SJCRH30 (cell line): ENCODE data around the gene FOSL2. TPM values are rescaled to one million over a fixed set of nuclear protein-coding genes. Genes with fewer than 3 reads are reported as not detected.

Experiments used
- DNase-seq, 2 experiments: peaks; one replicate each; pipeline ENCODE4 v3.0.0-alpha.2; 2015 to 2020
- H3K27ac ChIP-seq: fragments of 250-450 bp; sonication (Bioruptor Pico); 2 replicates; pipeline ENCODE4 v1.5.1; 2020; ENCODE audit warnings: mild to moderate bottlenecking, moderate library complexity
- H3K27me3 ChIP-seq: fragments of 250-450 bp; sonication (Bioruptor Pico); 2 replicates; pipeline ENCODE4 v1.5.1; 2020; ENCODE audit warnings: mild to moderate bottlenecking, moderate library complexity
- H3K36me3 ChIP-seq: fragments of 250-450 bp; sonication (Bioruptor Pico); 2 replicates; pipeline ENCODE4 v1.5.1; 2020; ENCODE audit warnings: mild to moderate bottlenecking, moderate library complexity
- H3K4me1 ChIP-seq: fragments of 250-450 bp; sonication (Bioruptor Pico); 2 replicates; pipeline ENCODE4 v1.5.1; 2020; ENCODE audit warnings: mild to moderate bottlenecking, moderate library complexity
- H3K4me3 ChIP-seq: fragments of 250-450 bp; sonication (Bioruptor Pico); 2 replicates; pipeline ENCODE4 v1.5.1; 2020; ENCODE audit warnings: mild to moderate bottlenecking, moderate library complexity
- H3K9me3 ChIP-seq: fragments of 250-450 bp; sonication (Bioruptor Pico); replicated peaks from 2 replicates; pipeline ENCODE4 v1.5.1; 2020; ENCODE audit warnings: mild to moderate bottlenecking, moderate library complexity
- total RNA-seq: library from RNA; depleted of rRNA; stranded (reverse); fragments of >200 nt; shearing (Covaris generic); gene quantifications from 2 replicates; pipeline ENCODE4 v1.2.3, GENCODE V29; 2014

Gene FOSL2
- total RNA-seq, 1 experiment from 2014 or later: 30.7 TPM

DNA sequence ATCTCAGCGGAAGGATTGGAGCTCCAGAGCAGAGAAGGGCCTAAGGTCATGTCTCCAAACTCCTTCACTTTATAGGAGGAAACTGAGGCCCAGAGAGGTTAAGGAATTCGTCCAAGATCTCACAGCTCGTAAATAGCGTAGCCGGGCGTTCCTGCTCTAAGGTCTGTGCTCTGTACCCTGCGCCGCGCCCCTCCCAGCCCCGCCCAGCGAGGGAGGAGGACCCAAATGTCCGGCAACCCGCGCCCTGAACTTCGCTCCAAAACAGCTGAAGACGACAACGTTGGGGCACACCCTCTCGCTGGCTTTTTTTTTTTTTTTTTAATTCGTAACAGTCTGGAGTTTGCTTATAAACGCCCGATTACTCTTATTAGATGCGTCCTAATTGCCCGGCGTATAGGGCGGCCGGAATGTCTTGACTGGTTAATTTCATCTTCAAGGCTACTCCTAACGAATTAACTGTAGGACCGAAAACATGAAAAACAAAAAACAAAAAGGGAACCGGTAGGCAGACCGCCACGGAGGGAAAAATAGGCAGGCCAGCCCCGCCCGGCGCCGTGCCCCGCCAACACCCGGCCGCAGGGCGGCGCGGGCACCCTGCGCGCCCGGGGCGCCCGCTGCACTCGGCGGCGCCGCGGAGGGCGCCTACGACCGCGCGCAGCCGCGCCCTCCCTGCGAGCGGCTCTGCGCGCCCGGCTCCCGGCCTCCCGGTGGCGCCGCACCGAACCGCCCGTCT lies 928 bp upstream of the FOSL2 start:
- peaks cover 11% of the 10 kb centered on the region for H3K4me1 ChIP-seq
- peak overlapping the region; percentile 87 for H3K27ac ChIP-seq
- DNase-seq: peak; percentile 91 to 92
- peak overlapping the region; percentile 75 for H3K4me3 ChIP-seq
- no peaks in the 10 kb centered on the region for H3K27me3 ChIP-seq
- H3K9me3 ChIP-seq: no peaks in the 10 kb centered on the region
- H3K36me3 ChIP-seq: no peaks in the 10 kb centered on the region

DNA sequence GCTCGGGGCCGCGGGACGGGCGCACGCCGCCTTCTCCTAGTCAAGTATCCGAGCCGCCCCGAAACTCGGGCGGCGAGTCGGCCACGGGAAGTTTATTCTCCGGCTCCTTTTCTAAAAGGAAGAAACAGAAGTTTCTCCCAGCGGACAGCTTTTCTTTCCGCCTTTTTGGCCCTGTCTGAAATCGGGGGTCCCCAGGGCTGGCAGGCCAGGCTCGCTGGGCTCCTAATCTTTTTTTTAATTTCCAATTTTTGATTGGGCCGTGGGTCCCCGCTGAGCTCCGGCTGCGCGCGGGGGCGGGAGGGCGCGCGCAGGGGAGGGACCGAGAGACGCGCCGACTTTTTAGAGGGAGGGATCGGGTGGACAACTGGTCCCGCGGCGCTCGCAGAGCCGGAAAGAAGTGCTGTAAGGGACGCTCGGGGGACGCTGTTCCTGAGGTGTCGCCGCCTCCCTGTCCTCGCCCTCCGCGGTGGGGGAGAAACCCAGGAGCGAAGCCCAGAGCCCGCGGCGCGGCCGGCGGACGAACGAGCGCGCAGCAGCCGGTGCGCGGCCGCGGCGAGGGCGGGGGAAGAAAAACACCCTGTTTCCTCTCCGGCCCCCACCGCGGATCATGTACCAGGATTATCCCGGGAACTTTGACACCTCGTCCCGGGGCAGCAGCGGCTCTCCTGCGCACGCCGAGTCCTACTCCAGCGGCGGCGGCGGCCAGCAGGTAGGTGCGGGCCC lies 617 bp downstream of the FOSL2 start:
- DNase-seq: peak; percentile 80 to 82
- Histone ChIP-seq H3K36me3 (no peaks in the 10 kb centered on the region), H3K4me1 (peaks cover 21% of the 10 kb centered on the region), H3K27me3 (no peaks in the 10 kb centered on the region), H3K27ac (peak overlapping the region; percentile 87), H3K4me3 (peak overlapping the region; percentile 75), H3K9me3 (no peaks in the 10 kb centered on the region)

DNA sequence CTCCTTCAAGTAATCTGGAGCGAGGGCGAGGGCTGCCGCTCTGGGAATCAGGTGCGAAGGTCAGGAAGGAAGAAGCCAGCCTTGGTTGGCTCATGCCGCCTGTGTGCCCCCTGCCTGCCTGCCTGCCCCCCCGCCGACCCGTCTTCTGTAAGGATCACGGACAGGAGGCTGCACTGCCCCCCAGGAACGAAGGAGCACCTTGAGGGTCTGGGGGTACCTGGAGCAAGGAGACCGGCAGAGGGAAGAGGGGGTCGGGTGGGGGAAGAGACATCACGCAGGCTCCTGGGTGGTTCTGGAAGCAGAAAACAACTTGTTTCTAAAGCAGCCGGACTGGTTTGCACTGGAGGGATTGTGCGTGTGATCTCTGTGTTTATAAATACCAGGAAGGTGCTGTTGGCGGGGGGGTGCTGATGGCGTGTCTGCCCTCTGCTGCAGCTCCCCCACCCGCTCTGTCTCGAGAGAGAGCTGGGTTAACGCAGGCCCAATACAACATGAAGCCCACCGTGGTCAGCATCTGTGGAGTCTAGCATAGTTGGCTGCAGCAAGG lies 1.7 kb downstream of the FOSL2 start:
- H3K36me3 ChIP-seq: peaks cover 4% of the 10 kb centered on the region
- H3K27me3 ChIP-seq: no peaks in the 10 kb centered on the region
- H3K27ac ChIP-seq: peak overlapping the region; percentile 68; the same call in 1 of the 2 replicates
- peak overlapping the region; percentile 75 for H3K4me3 ChIP-seq
- H3K9me3 ChIP-seq: no peaks in the 10 kb centered on the region
- peak; percentile 45 to 46 for DNase-seq
- peaks cover 24% of the 10 kb centered on the region for H3K4me1 ChIP-seq

DNA sequence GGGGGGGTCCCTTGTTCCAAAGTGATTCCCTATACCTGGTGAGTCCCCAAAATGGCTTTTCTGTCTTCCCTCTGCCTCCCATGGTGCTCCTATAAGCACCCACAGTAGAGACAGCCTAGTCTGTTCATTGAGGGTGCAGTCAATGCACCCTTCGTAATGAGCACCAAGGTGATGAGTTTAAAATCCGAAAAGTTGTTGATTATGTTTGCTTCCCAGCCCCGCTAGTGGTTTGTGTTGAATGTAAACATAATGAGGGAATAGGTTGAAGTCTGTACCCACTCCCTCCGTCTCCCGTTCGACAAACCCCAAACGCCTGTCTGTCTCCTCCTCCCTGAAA lies 2.3 kb downstream of the FOSL2 start:
- Histone ChIP-seq H3K27ac (peak overlapping the region; percentile 68), H3K4me1 (peaks cover 24% of the 10 kb centered on the region), H3K27me3 (no peaks in the 10 kb centered on the region), H3K9me3 (no peaks in the 10 kb centered on the region), H3K36me3 (peaks cover 4% of the 10 kb centered on the region), H3K4me3 (peak overlapping the region; percentile 75)
- no peak for DNase-seq

DNA sequence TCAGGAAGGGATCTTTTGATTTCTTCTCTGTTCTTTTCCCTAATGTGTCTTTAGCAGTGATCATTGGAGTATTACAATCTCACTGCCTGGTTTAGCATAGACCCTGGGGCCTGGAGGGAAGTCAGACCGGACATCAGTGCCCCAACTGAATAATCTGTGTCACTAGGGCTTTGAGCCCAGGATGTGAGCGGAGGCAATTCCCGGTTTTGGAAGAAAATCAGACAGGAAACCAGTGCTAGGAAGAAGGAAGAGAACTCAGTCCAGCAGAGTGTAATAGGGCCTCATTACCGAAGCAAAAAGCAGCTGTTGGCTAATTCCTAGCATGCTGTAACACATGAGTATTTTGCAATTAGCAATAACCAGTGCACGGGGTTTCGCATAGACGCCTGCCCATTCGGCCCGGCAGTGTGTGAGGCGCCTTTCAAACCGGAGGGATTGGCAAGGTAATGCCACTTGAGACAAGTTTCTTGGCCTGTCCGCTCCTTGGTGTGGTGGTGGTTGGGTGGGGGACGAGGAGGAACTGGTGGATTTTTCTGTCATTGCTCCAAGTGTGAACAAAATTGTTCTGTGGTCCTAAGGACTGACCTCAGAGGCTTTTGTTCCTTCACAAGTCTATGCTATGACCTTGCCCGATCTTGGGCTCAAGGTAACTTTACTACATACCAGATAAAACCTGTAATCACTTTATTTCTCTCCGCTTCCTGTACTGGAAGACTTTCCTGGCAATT lies 2.8 kb downstream of the FOSL2 start:
- Histone ChIP-seq H3K4me1 (peaks cover 24% of the 10 kb centered on the region), H3K36me3 (peaks cover 4% of the 10 kb centered on the region), H3K4me3 (peak overlapping the region; percentile 75), H3K9me3 (no peaks in the 10 kb centered on the region), H3K27me3 (no peaks in the 10 kb centered on the region), H3K27ac (peak overlapping the region; percentile 68)
- DNase-seq: peak; percentile 65 to 85

DNA sequence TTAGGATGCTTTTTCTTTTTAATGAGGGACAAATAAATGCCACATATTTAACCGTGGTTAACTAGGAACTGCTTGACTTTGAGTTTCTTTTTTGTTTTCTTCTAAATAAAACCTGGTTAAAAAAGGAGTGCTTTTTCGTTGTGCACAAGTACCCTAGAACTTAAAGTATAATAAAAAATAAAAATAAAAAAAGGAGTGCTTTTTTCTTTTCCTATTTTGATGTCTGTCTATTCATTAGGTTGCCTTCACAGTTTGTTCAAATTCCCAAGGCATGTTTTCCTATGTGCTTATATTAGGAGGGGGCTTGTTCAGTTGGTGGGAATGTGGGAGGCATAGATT lies 4.4 kb downstream of the FOSL2 start:
- Histone ChIP-seq H3K27ac (no peak overlapping the region; the same call in 1 of the 2 replicates), H3K27me3 (no peaks in the 10 kb centered on the region), H3K4me3 (peak overlapping the region; percentile 75), H3K9me3 (no peaks in the 10 kb centered on the region), H3K36me3 (peaks cover 5% of the 10 kb centered on the region), H3K4me1 (peaks cover 24% of the 10 kb centered on the region)
- DNase-seq: no peak

DNA sequence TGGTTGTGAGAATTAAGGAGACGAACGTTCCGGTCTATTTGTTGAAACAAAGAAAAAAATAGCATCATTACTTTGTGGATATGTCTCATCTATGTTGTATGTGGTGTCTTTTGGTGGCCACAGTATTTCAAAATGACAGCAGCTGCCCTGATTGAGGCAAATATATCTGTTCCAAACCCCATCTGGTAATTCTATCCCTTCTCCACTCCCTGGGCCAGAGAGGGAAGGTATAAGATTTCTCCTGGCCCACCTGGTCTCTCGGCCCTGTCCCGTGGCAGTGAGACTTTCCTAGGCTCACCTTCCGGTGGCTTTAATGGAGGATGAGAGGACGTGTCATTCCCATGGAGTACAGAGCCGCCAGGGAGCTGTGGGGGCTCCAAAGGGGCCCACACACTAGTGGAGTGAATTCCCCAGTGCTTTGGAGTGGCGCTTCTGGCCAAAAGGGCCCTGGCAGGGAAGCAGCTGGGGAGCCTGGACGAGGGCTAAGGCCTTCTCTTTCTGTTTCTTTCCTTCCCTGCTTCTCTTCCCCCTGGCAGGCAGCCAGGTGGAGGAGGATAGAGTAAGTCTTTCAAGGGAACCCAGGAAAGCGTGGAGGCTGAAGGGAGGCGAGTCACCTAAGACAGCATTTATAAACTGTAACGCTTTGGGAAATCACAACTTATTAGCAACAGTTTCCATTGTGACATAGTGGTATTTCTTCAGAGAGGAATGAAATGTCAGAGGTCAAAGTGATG lies 5.6 kb downstream of the FOSL2 start:
- H3K9me3 ChIP-seq: no peaks in the 10 kb centered on the region
- no peak overlapping the region for H3K27ac ChIP-seq
- H3K4me3 ChIP-seq: no peak overlapping the region
- H3K27me3 ChIP-seq: no peaks in the 10 kb centered on the region
- peaks cover 13% of the 10 kb centered on the region for H3K36me3 ChIP-seq
- H3K4me1 ChIP-seq: peaks cover 24% of the 10 kb centered on the region
- DNase-seq: peak; percentile 32 to 55

DNA sequence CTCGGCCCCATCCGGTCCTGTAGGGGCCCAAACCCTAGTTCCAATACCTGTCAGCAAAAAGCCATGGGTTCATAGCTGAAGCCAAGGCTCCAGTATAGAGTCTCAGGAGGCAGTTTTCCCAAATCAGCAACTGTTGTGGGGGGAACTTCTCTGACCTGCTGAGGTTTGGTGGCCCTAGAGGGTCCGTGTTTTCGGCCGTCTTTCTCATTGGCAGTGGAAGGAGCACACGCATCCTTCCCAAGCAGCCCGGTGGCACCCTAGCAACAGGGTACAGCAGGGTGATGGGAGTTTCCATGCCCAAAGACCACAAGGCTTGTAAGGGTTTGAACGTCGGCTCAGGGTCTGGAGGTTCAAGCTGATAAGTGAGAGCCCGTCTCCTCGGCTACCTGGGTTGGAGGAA lies 6.6 kb downstream of the FOSL2 start:
- no peak overlapping the region for H3K27ac ChIP-seq
- H3K9me3 ChIP-seq: no peaks in the 10 kb centered on the region
- no peak for DNase-seq
- no peak overlapping the region for H3K4me3 ChIP-seq
- H3K27me3 ChIP-seq: no peaks in the 10 kb centered on the region
- H3K36me3 ChIP-seq: peaks cover 24% of the 10 kb centered on the region
- H3K4me1 ChIP-seq: peaks cover 24% of the 10 kb centered on the region

DNA sequence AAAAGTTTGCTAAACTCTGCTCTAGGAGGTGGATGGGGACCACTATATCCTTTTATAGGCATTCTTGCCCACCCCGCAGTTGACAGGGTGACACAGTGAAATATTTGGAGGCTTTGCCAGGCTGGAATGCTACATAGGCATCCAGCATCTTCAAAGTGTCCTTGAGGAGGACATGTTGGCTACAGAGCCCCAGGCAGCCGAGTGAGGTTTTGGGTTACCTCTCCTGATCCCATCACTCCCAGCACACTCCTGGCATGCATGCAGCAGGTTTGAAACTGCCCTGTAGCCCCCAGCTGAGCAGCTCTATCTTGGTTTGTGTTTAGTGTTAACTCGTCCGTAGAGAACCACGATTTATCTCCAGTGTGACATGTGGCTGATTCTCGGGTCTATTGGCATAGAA lies 7.3 kb downstream of the FOSL2 start:
- no peak for DNase-seq
- Histone ChIP-seq H3K27ac (no peak overlapping the region), H3K9me3 (no peaks in the 10 kb centered on the region), H3K4me1 (peaks cover 24% of the 10 kb centered on the region), H3K36me3 (peaks cover 30% of the 10 kb centered on the region), H3K27me3 (no peaks in the 10 kb centered on the region), H3K4me3 (no peak overlapping the region)

DNA sequence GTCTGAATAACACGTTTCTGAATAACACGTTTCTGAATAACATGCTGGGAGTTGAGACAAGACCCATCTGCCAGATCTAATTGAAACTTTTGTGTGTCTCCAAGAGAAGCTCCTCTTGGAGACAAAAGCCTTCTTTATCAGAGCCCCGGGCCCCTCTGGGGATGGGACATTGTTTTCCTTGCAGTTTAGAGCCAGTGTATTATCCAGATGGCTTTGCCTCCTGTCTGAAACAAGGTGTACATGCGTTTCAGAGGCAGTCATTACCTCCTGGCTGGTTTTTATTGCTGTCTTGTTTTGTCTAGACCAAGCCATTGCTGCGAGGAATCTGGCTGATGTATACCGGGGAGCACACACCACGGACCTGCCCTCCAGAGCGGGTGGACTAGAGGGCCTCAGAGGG lies 7.8 kb downstream of the FOSL2 start:
- Histone ChIP-seq H3K4me1 (peaks cover 24% of the 10 kb centered on the region), H3K27ac (no peak overlapping the region)

DNA sequence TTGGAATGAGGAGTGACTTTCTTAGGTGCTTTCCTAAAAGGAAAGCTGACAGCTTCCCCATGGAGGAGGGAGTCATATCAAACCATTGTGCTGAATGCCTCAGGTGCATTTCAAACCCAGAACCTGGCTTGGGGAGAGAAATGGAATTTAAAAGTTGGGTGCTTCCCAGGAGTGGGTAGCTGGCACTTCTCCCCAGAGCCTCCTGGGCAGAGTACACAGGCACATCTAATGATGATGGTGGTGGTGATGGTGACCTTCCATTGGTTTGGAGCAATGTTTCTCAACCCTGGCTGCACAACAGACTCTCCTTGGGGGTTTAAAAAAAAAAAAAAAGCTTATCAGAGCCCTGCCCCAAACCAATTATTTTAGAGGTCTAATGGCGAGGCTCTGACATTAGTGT lies 8.3 kb downstream of the FOSL2 start:
- Histone ChIP-seq H3K4me1 (peaks cover 24% of the 10 kb centered on the region), H3K9me3 (no peaks in the 10 kb centered on the region), H3K36me3 (peaks cover 39% of the 10 kb centered on the region), H3K4me3 (no peak overlapping the region), H3K27me3 (no peaks in the 10 kb centered on the region), H3K27ac (no peak overlapping the region)
- DNase-seq: no peak

More for the DNA sequence above, 7.8 kb downstream of the FOSL2 start:
- no peaks in the 10 kb centered on the region for H3K9me3 ChIP-seq
- no peaks in the 10 kb centered on the region for H3K27me3 ChIP-seq
- peaks cover 35% of the 10 kb centered on the region for H3K36me3 ChIP-seq
- no peak overlapping the region for H3K4me3 ChIP-seq
- DNase-seq: no peak

DNA sequence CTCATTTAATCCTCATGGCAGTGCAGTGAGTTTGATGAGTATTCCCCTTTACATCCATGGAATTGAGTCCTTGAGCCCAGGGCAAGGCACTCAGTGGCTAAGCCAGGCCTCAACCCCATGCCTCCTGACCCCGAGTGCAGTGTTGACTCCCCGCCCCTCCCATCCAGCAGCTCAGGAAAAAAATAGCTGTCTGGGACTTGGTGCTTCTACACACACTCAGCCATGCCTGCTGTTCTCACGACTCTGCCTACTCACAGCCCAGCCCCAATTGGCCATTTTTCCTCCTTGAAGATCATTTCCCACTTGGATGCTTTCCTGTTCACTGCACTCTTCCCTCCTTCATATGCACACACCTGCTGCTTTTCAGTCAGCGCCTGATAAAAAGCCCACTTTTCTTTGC lies 8.8 kb downstream of the FOSL2 start:
- Histone ChIP-seq H3K36me3 (peaks cover 43% of the 10 kb centered on the region), H3K27ac (no peak overlapping the region), H3K4me3 (no peak overlapping the region), H3K27me3 (no peaks in the 10 kb centered on the region), H3K9me3 (no peaks in the 10 kb centered on the region), H3K4me1 (peaks cover 21% of the 10 kb centered on the region)
- no peak for DNase-seq

DNA sequence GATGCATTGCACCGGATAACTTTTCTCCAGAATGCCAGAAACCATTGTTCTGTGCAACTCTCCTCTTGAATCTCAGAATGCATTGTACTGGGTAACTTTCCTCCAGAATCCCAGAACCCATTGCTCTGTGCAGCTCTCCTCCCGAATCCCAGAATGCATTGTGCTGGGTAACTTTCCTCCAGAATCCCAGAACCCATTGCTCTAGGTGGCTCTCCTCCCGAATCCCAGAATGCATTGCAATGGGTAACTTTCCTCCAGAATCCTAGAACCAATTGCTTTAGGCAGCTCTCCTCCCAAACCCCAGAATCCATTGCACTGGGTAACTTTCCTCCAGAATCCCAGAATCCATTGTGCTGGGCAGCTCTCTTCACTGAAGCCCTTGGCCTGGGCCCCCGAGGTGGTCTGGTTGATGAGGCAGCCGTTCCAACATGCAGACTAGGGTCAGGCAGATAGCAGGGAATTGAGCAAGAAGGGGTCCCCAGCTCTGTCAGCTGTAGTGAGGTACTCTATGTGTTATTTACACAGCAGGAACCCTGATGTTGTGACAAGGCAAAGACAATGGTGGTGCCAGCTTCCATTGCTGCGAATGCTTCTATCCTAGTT lies 9.4 kb downstream of the FOSL2 start:
- Histone ChIP-seq H3K27me3 (no peaks in the 10 kb centered on the region), H3K4me3 (no peak overlapping the region), H3K9me3 (no peaks in the 10 kb centered on the region), H3K36me3 (peaks cover 49% of the 10 kb centered on the region), H3K4me1 (peaks cover 16% of the 10 kb centered on the region), H3K27ac (no peak overlapping the region)
- no peak for DNase-seq

DNA sequence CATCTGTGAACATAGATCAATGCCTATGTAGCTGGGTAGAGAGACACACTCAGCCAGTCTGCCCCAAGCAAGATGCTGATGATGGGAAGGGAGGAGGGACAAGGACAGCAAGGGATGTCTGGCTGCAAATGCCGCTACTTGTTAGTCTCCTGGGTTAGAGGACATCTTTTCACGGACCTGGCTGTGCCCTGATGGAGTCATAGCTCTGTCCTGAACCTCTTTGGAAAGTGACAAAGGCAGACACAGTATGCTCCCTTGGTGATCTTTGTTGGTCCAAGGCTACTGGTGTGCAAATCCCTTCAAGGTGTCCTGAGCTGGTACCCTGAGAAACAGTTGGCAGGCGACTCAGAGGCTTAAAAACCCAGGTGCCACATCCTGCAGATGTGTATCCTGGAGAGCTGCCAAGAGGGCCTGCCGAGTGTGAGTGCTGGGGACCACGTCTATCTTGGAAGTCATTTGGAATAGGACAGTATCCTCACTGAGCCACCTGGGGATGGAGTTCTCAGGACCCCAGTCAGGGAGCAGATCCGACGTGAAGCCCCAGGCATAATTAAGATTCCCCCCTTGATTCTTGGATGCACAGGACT lies 10.8 kb downstream of the FOSL2 start:
- Histone ChIP-seq H3K9me3 (no peaks in the 10 kb centered on the region), H3K36me3 (peaks cover 62% of the 10 kb centered on the region), H3K4me3 (no peak overlapping the region), H3K27me3 (no peaks in the 10 kb centered on the region), H3K27ac (no peak overlapping the region), H3K4me1 (peaks cover 12% of the 10 kb centered on the region)
- DNase-seq: no peak
